Neural cell (in vitro differentiated cells): ENCODE measurements around the gene LCE1F. TPM values are rescaled to one million over a fixed set of nuclear protein-coding genes. Genes with fewer than 3 reads are reported as not detected.

Source experiments
- H2AFZ ChIP-seq: fragments of 200-600, 300-800 bp; sonication (generic), shearing (Covaris generic); 2 replicates; pipeline ENCODE4 v1.6.0; 2014; ENCODE audit warnings: low read depth, mild to moderate bottlenecking, antibody characterized with exemption, low read length, moderate library complexity
- H3F3A ChIP-seq: fragments of 200-600 bp; shearing (Covaris generic); 2 replicates; pipeline ENCODE4 v1.6.1; 2016; ENCODE audit warnings: mild to moderate bottlenecking, moderate library complexity, mixed read lengths, antibody characterized with exemption, low read length; ENCODE audit not compliant: insufficient read depth, poor library complexity, severe bottlenecking
- H3K27ac ChIP-seq: fragments of 200-600, 300-800 bp; sonication (generic), shearing (Covaris generic); 2 replicates; pipeline ENCODE4 v1.5.1; 2014; ENCODE audit warnings: mild to moderate bottlenecking, low read length, moderate library complexity
- H3K27me3 ChIP-seq: fragments of 300-800, 200-600 bp; sonication (generic), shearing (Covaris generic); 2 replicates; pipeline ENCODE4 v1.6.0; 2014; ENCODE audit warnings: mild to moderate bottlenecking, low read depth, low read length, moderate library complexity; ENCODE audit not compliant: insufficient read depth
- H3K36me3 ChIP-seq: fragments of 300-800, 200-600 bp; sonication (generic), shearing (Covaris generic); 2 replicates; pipeline ENCODE4 v1.5.1; 2014; ENCODE audit warnings: mild to moderate bottlenecking, antibody characterized with exemption, low read length, moderate library complexity; ENCODE audit not compliant: insufficient read depth
- H3K4me2 ChIP-seq: fragments of 300-800, 200-600 bp; sonication (generic), shearing (Covaris generic); 2 replicates; pipeline ENCODE4 v1.6.0; 2014; ENCODE audit warnings: mild to moderate bottlenecking, low read length
- H3K4me3 ChIP-seq: fragments of 300-800, 200-600 bp; sonication (generic), shearing (Covaris generic); 2 replicates; pipeline ENCODE4 v1.5.1; 2014; ENCODE audit warnings: mild to moderate bottlenecking, low read length, moderate library complexity
- H3K79me2 ChIP-seq: fragments of 200-600 bp; shearing (Covaris generic); replicated peaks from 2 replicates; pipeline ENCODE4 v1.6.0; 2014; ENCODE audit warnings: mild to moderate bottlenecking, low read length, moderate library complexity; ENCODE audit not compliant: insufficient read depth
- H3K9ac ChIP-seq: fragments of 300-800, 200-600 bp; sonication (generic), shearing (Covaris generic); 2 replicates; pipeline ENCODE4 v1.6.1; 2016; ENCODE audit warnings: mild to moderate bottlenecking, low read length, mixed read lengths
- H3K9me2 ChIP-seq: fragments of 200-600 bp; shearing (Covaris generic); 2 replicates; pipeline ENCODE4 v1.6.1; 2016; ENCODE audit warnings: mild to moderate bottlenecking, low read length, mixed read lengths; ENCODE audit not compliant: insufficient read depth
- H3K9me3 ChIP-seq: fragments of 200-600, 300-800 bp; sonication (generic), shearing (Covaris generic); 2 replicates; pipeline ENCODE4 v1.6.1; 2016; ENCODE audit warnings: mild to moderate bottlenecking, mixed run types, low read length, moderate library complexity, mixed read lengths
- H4K20me1 ChIP-seq: fragments of 200-600 bp; shearing (Covaris generic); 2 replicates; pipeline ENCODE4 v1.6.1; 2016; ENCODE audit warnings: mild to moderate bottlenecking, mixed run types; ENCODE audit not compliant: insufficient read depth
- CTCF ChIP-seq: fragments of 450-650 bp; IDR thresholded peaks from 2 replicates; pipeline ENCODE4 v1.5.1; 2014; ENCODE audit warnings: antibody characterized with exemption, mild to moderate bottlenecking, moderate library complexity; ENCODE audit not compliant: poor library complexity, severe bottlenecking
- EP300 ChIP-seq: fragments of 450-650 bp; conservative IDR thresholded peaks from 2 replicates; pipeline ENCODE4 v1.6.1; 2014; ENCODE audit warnings: antibody characterized with exemption, mild to moderate bottlenecking, moderate library complexity; ENCODE audit not compliant: poor library complexity, severe bottlenecking
- EZH2 ChIP-seq: fragments of 200-600, 300-800 bp; shearing (Covaris generic), sonication (generic); IDR thresholded peaks from 2 replicates; pipeline ENCODE4 v1.6.1; 2014; ENCODE audit warnings: antibody characterized with exemption, low read length, borderline replicate concordance, mild to moderate bottlenecking; ENCODE audit not compliant: insufficient read depth, poor library complexity, severe bottlenecking
- MXI1 ChIP-seq: fragments of 450-650 bp; conservative IDR thresholded peaks from 2 replicates; pipeline ENCODE4 v1.6.1; 2014; ENCODE audit warnings: antibody characterized with exemption, mild to moderate bottlenecking; ENCODE audit not compliant: poor library complexity, severe bottlenecking
- POLR2AphosphoS5 ChIP-seq: IDR thresholded peaks from 2 replicates; pipeline ENCODE4 v1.6.1; 2012
- RAD21 ChIP-seq: fragments of 450-650 bp; conservative IDR thresholded peaks from 2 replicates; pipeline ENCODE4 v1.6.1; 2014; ENCODE audit warnings: antibody characterized with exemption, mild to moderate bottlenecking, moderate library complexity
- SMC3 ChIP-seq: fragments of 450-650 bp; conservative IDR thresholded peaks from 2 replicates; pipeline ENCODE4 v1.6.1; 2014; ENCODE audit warnings: antibody characterized with exemption, mild to moderate bottlenecking, moderate library complexity; ENCODE audit not compliant: poor library complexity
- TAF1 ChIP-seq: IDR thresholded peaks from 2 replicates; pipeline ENCODE4 v1.6.1; 2012; ENCODE audit warnings: low read depth
- polyA plus RNA-seq: library from polyadenylated mRNA; depleted of rRNA; stranded (reverse); fragments of >200 nt; gene quantifications from 2 replicates; pipeline ENCODE4 v1.2.3, GENCODE V29; 2014
- TF ChIP-seq, protein P1 (sequence below): IDR thresholded peaks from 2 replicates; pipeline ENCODE4 v1.6.1; 2012; ENCODE audit warnings: borderline replicate concordance

Gene LCE1F
- polyA plus RNA-seq, 1 donor from 2014 or later = not detected

GRCh38 chr1:152811050-152811449, 36.1 kb downstream of the LCE1F start:
- Histone ChIP-seq H3K36me3 (no peaks in the 10 kb centered on the region), H3K27ac (no peak overlapping the region), H3K4me3 (no peak overlapping the region), H3K9me2 (no peaks in the 10 kb centered on the region), H3K9me3 (no peaks in the 10 kb centered on the region), H4K20me1 (no peaks in the 10 kb centered on the region), H3K9ac (no peak overlapping the region), H3F3A (no peaks in the 10 kb centered on the region), H2AFZ (no peak overlapping the region), H3K79me2 (no peaks in the 10 kb centered on the region), H3K27me3 (no peaks in the 10 kb centered on the region), H3K4me2 (no peak overlapping the region)
- TF ChIP-seq RAD21 (no peak), POLR2AphosphoS5 (no peak), SMC3 (no peak), EZH2 (no peak), CTCF (no peak), EP300 (no peak), TAF1 (no peak), MXI1 (no peak)
- TF ChIP-seq, protein P1, sequence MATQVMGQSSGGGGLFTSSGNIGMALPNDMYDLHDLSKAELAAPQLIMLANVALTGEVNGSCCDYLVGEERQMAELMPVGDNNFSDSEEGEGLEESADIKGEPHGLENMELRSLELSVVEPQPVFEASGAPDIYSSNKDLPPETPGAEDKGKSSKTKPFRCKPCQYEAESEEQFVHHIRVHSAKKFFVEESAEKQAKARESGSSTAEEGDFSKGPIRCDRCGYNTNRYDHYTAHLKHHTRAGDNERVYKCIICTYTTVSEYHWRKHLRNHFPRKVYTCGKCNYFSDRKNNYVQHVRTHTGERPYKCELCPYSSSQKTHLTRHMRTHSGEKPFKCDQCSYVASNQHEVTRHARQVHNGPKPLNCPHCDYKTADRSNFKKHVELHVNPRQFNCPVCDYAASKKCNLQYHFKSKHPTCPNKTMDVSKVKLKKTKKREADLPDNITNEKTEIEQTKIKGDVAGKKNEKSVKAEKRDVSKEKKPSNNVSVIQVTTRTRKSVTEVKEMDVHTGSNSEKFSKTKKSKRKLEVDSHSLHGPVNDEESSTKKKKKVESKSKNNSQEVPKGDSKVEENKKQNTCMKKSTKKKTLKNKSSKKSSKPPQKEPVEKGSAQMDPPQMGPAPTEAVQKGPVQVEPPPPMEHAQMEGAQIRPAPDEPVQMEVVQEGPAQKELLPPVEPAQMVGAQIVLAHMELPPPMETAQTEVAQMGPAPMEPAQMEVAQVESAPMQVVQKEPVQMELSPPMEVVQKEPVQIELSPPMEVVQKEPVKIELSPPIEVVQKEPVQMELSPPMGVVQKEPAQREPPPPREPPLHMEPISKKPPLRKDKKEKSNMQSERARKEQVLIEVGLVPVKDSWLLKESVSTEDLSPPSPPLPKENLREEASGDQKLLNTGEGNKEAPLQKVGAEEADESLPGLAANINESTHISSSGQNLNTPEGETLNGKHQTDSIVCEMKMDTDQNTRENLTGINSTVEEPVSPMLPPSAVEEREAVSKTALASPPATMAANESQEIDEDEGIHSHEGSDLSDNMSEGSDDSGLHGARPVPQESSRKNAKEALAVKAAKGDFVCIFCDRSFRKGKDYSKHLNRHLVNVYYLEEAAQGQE = no peak

DNA sequence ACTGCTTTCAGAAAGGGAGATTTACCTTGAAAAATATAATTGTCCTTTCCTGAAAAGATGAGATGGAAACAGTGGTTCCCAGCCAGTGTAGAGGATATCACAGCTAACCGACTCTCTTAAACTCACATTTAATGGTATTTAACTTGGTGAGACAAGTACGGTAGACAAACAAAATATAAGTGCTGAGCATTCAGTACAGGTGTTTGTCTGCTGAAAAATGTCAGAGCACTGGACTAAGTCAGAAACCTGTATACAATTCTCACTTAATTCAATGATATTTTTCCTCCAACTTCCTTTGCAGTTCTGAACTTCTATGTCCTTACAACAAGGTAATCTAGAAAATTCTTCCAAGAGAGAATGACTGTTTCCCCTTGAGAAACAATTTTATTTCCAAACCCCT, 36.7 kb downstream of the LCE1F start, which contains the start of gene LCE1B:
TSS of gene LCE1B (plus strand) at position 301 of the 400 bp plus-strand sequence. CDS start 476 bp downstream, outside the sequence.
- no peak within 1 kb of the TSS for H3K9ac ChIP-seq
- H3K4me2 ChIP-seq = no peak within 1 kb of the TSS
- no peaks in the 10 kb centered on the region for H3K79me2 ChIP-seq
- TF ChIP-seq SMC3 (no peak), EP300 (no peak), POLR2AphosphoS5 (no peak), EZH2 (no peak), CTCF (no peak), MXI1 (no peak), TAF1 (no peak), RAD21 (no peak)
- TF ChIP-seq, protein P1 = no peak
- H3K9me3 ChIP-seq = no peaks in the 10 kb centered on the region
- no peak within 1 kb of the TSS for H3K27ac ChIP-seq
- no peaks in the 10 kb centered on the region for H3K36me3 ChIP-seq
- no peaks in the 10 kb centered on the region for H4K20me1 ChIP-seq
- no peaks in the 10 kb centered on the region for H3K27me3 ChIP-seq
- no peaks in the 10 kb centered on the region for H3K9me2 ChIP-seq
- no peak within 1 kb of the TSS for H3K4me3 ChIP-seq
- H3F3A ChIP-seq = no peaks in the 10 kb centered on the region
- H2AFZ ChIP-seq = no peak within 1 kb of the TSS
